ENCODE measurements around the gene KRTAP4-4. TPM values are rescaled to one million over a fixed set of nuclear protein-coding genes. Genes with fewer than 3 reads are reported as not detected.
"Not testable (repeated sequence)": the region's sequence is repeated elsewhere in the genome, so short reads cannot be mapped to it uniquely, and the experiment has no call there.

KRTAP4-4 gene
- total RNA-seq, 8 experiments from 2014 or later = 0.18 TPM; not detected in 7

- Histone ChIP-seq H3K27ac (no peak overlapping the region), H3K4me1 (replicated peaks in 1 of 2) (no peaks in the 10 kb centered on the region), H3K4me3 (no peak overlapping the region)
- in situ Hi-C loops (cut with MboI; ENCODE audit: low pct_unique_long_range_greater_than_20kb in 2 of 9, low sequenced_read_pairs in 9 of 9, unreplicated experiment in 9 of 9) = no loop called here
- 62 to 100% (median 84%) methylated on average over 1 to 4 of the region's 4 CpGs; no CpG with 5 or more reads in 2 of the 10 experiments for WGBS, 10 experiments
- ATAC-seq (replicated peaks in 6 of 8) = no peak
Measured at GRCh38 chr17:41118721-41119120, 41.8 kb downstream of the KRTAP4-4 start.

GRCh38 chr17:41117846-41118386, 42.6 kb downstream of the KRTAP4-4 start, which contains the start of gene KRTAP4-11:
Gene KRTAP4-11, minus strand, starts transcription at chr17:41118373. Its CDS starts 58 bp downstream, at chr17:41118315.
- in situ Hi-C loops (cut with MboI; ENCODE audit: low pct_unique_long_range_greater_than_20kb in 2 of 9, low sequenced_read_pairs in 9 of 9, unreplicated experiment in 9 of 9); ATAC-seq (replicated peaks in 6 of 8); H3K27ac ChIP-seq; H3K4me1 ChIP-seq (replicated peaks in 1 of 2); H3K4me3 ChIP-seq: not testable (repeated sequence)
- 89% methylated on average over 6 of the region's 10 CpGs; no CpG with 5 or more reads in 9 of the 10 experiments for WGBS, 10 experiments

- ATAC-seq (replicated peaks in 6 of 8) = peak in 3 of 8 experiments; percentile 92 to 99 (median 98)
- H3K4me1 ChIP-seq (replicated peaks in 1 of 2) = no peaks in the 10 kb centered on the region
- 0 to 100% (median 46%) methylated on average over 1 to 4 of the region's 5 CpGs; no CpG with 5 or more reads in 1 of the 10 experiments for WGBS, 10 experiments
- in situ Hi-C loops (cut with MboI; ENCODE audit: low pct_unique_long_range_greater_than_20kb in 2 of 9, low sequenced_read_pairs in 9 of 9, unreplicated experiment in 9 of 9) = no loop called here
- H3K4me3 ChIP-seq = no peak overlapping the region
- H3K27ac ChIP-seq = no peak overlapping the region
Measured at GRCh38 chr17:41116297-41116696, 44.3 kb downstream of the KRTAP4-4 start.

- ATAC-seq (replicated peaks in 6 of 8) = no peak
- in situ Hi-C loops (cut with MboI; ENCODE audit: low pct_unique_long_range_greater_than_20kb in 2 of 9, low sequenced_read_pairs in 9 of 9, unreplicated experiment in 9 of 9) = no loop called here
- WGBS, 10 experiments = 36 to 86% (median 71%) methylated on average over 1 to 2 of the region's 2 CpGs; no CpG with 5 or more reads in 1 of the 10 experiments
- Histone ChIP-seq H3K4me3 (no peak overlapping the region), H3K27ac (no peak overlapping the region), H3K4me1 (replicated peaks in 1 of 2) (no peaks in the 10 kb centered on the region)
Measured at GRCh38 chr17:41111151-41111885, 49.2 kb downstream of the KRTAP4-4 start.

Other genes starting within 250 kb of the KRTAP4-4 start
- 1 to 10 TPM in 1 of 8 experiments, under 1 TPM in 2, not detected in 5; 0.36 to 1.2 (median 0.66) TPM for gene KRT23, start 223.1 kb downstream of the KRTAP4-4 start, total RNA-seq
- under 1 TPM in 1 of 8 experiments, not detected in 7; 0.59 TPM for gene KRT39, start 193.8 kb downstream of the KRTAP4-4 start, total RNA-seq
- under 1 TPM in 1 of 8 experiments, not detected in 7; 0.19 TPM for gene KRT40, start 176.4 kb downstream of the KRTAP4-4 start, total RNA-seq
- under 1 TPM in 2 of 8 experiments, not detected in 6; 0.33 to 0.47 TPM for gene KRTAP3-3, start 166.6 kb downstream of the KRTAP4-4 start, total RNA-seq
- 1 to 10 TPM in 1 of 8 experiments, under 1 TPM in 1, not detected in 6; 0.47 to 1.0 TPM for gene KRTAP3-2, start 160.8 kb downstream of the KRTAP4-4 start, total RNA-seq
- not detected for gene KRTAP3-1, start 151.6 kb downstream of the KRTAP4-4 start, total RNA-seq
- not detected for gene KRTAP1-5, start 133.5 kb downstream of the KRTAP4-4 start, total RNA-seq
- not detected for gene KRTAP1-4, start 130.6 kb downstream of the KRTAP4-4 start, total RNA-seq
- gene KRTAP1-3, start 125.9 kb downstream of the KRTAP4-4 start, total RNA-seq = under 1 TPM in 4 of 8 experiments, not detected in 4; 0.25 to 0.56 (median 0.46) TPM
- not detected for gene KRTAP1-1, start 119.3 kb downstream of the KRTAP4-4 start, total RNA-seq
- under 1 TPM in 1 of 8 experiments, not detected in 7; 0.71 TPM for gene KRTAP2-1, start 113.4 kb downstream of the KRTAP4-4 start, total RNA-seq
- not detected for gene KRTAP2-2, start 105.5 kb downstream of the KRTAP4-4 start, total RNA-seq
- under 1 TPM in 1 of 8 experiments, not detected in 7; 0.33 TPM for gene KRTAP2-3, start 100.6 kb downstream of the KRTAP4-4 start, total RNA-seq
- not detected for gene KRTAP2-4, start 94.9 kb downstream of the KRTAP4-4 start, total RNA-seq
- gene KRTAP4-7, start 76.6 kb downstream of the KRTAP4-4 start, total RNA-seq = under 1 TPM in 1 of 8 experiments, not detected in 7; 0.52 TPM
- under 1 TPM in 2 of 8 experiments, not detected in 6; 0.25 to 0.33 TPM for gene KRTAP4-8, start 62.6 kb downstream of the KRTAP4-4 start, total RNA-seq
- gene KRTAP4-16, start 58.5 kb downstream of the KRTAP4-4 start, total RNA-seq = under 1 TPM in 1 of 8 experiments, not detected in 7; 0.47 TPM
- under 1 TPM in 3 of 8 experiments, not detected in 5; 0.33 to 0.41 (median 0.38) TPM for gene KRTAP4-9, start 55.4 kb downstream of the KRTAP4-4 start, total RNA-seq
- gene KRTAP4-11, start 42.4 kb downstream of the KRTAP4-4 start, total RNA-seq = under 1 TPM in 2 of 8 experiments, not detected in 6; 0.18 to 0.38 TPM
- under 1 TPM in 2 of 8 experiments, not detected in 6; 0.38 to 0.41 TPM for gene KRTAP4-12, start 36.6 kb downstream of the KRTAP4-4 start, total RNA-seq
- under 1 TPM in 2 of 8 experiments, not detected in 6; 0.17 to 0.47 TPM for gene KRTAP4-6, start 20.2 kb downstream of the KRTAP4-4 start, total RNA-seq
- not detected for gene KRTAP4-5, start 10.9 kb downstream of the KRTAP4-4 start, total RNA-seq
- gene KRTAP4-3, start 7.5 kb upstream of the KRTAP4-4 start, total RNA-seq = not detected
- not detected for gene KRTAP4-2, start 17.5 kb upstream of the KRTAP4-4 start, total RNA-seq
- not detected for gene KRTAP4-1, start 24.2 kb upstream of the KRTAP4-4 start, total RNA-seq
- gene KRTAP9-1, start 29.1 kb upstream of the KRTAP4-4 start, total RNA-seq = not detected
- under 1 TPM in 1 of 8 experiments, not detected in 7; 0.85 TPM for gene KRTAP9-2, start 65.9 kb upstream of the KRTAP4-4 start, total RNA-seq
- gene KRTAP9-3, start 71.7 kb upstream of the KRTAP4-4 start, total RNA-seq = under 1 TPM in 1 of 8 experiments, not detected in 7; 0.21 TPM
- gene KRTAP9-8, start 77.3 kb upstream of the KRTAP4-4 start, total RNA-seq = not detected
- gene KRTAP9-4, start 88.9 kb upstream of the KRTAP4-4 start, total RNA-seq = not detected
- gene KRTAP9-9, start 94.6 kb upstream of the KRTAP4-4 start, total RNA-seq = under 1 TPM in 1 of 8 experiments, not detected in 7; 0.28 TPM
- not detected for gene KRTAP9-6, start 104.6 kb upstream of the KRTAP4-4 start, total RNA-seq
- under 1 TPM in 1 of 8 experiments, not detected in 7; 0.45 TPM for gene KRTAP9-7, start 115.0 kb upstream of the KRTAP4-4 start, total RNA-seq
- under 1 TPM in 1 of 8 experiments, not detected in 7; 0.57 TPM for gene KRTAP29-1, start 142.1 kb upstream of the KRTAP4-4 start, total RNA-seq
- gene KRTAP16-1, start 148.6 kb upstream of the KRTAP4-4 start, total RNA-seq = under 1 TPM in 4 of 8 experiments, not detected in 4; 0.17 to 1.00 (median 0.27) TPM
- under 1 TPM in 1 of 8 experiments, not detected in 7; 0.57 TPM for gene KRTAP17-1, start 155.0 kb upstream of the KRTAP4-4 start, total RNA-seq
- gene KRT33A, start 190.1 kb upstream of the KRTAP4-4 start, total RNA-seq = not detected
- gene KRT33B, start 209.1 kb upstream of the KRTAP4-4 start, total RNA-seq = under 1 TPM in 1 of 8 experiments, not detected in 7; 0.13 TPM
- under 1 TPM in 2 of 8 experiments, not detected in 6; 0.14 TPM for gene KRT34, start 221.6 kb upstream of the KRTAP4-4 start, total RNA-seq
- under 1 TPM in 2 of 8 experiments, not detected in 6; 0.32 to 0.38 TPM for gene KRT31, start 236.9 kb upstream of the KRTAP4-4 start, total RNA-seq

Measured in motor neuron (in vitro differentiated cells).